Measurements from ENCODE around the gene TMEM88.

TMEM88 gene

DNA sequence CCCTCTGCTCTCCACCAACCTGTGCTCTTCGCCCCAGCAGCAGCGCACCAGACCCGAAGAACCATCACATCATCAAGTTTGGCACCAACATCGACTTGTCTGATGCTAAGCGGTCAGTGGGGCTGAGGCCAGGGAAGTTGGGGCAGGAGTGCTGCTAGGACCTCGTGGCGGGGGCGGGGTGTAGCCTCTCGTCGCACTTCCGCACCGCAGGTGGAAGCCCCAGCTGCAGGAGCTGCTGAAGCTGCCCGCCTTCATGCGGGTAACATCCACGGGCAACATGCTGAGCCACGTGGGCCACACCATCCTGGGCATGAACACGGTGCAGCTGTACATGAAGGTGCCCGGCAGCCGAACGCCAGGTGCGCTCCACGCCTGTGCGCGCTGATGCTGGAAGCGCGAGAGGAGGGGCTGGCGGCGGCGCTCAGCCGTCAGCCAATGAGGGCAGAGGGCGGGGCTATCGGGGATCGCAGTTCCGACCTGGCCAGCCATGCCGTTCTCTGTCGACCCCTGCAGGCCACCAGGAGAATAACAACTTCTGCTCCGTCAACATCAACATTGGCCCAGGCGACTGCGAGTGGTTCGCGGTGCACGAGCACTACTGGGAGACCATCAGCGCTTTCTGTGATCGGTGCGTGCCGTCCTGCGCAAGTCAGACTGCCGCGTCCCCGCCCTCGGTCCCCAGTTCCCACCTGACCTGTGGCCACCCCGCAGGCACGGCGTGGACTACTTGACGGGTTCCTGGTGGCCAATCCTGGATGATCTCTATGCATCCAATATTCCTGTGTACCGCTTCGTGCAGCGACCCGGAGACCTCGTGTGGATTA is 3.2 kb upstream of the TMEM88 start:
- no peaks in the 10 kb centered on the region for H3K27me3 ChIP-seq (ENCODE audit: control insufficient read depth in 1 of 2, insufficient read depth in 2 of 2, low read length in 2 of 2)
- H3K9me3 ChIP-seq (ENCODE audit: control insufficient read depth in 2 of 2, low read length in 2 of 2): no peaks in the 10 kb centered on the region
- peak overlapping the region in 1 of 2 donors; percentile 35 for H3K4me3 ChIP-seq (ENCODE audit: low read length in 2 of 2)
- peak overlapping the region; percentile 31 for H3K27ac ChIP-seq (ENCODE audit: low read length)
- peaks cover 32 to 46% of the 10 kb centered on the region in 2 donors for H3K36me3 ChIP-seq (ENCODE audit: control insufficient read depth in 2 of 2, insufficient read depth in 2 of 2, low read length in 2 of 2)
- H3K4me1 ChIP-seq (ENCODE audit: control insufficient read depth, insufficient read depth, low read length): peaks cover 31% of the 10 kb centered on the region
- H3K9ac ChIP-seq (ENCODE audit: low read length in 2 of 2): no peak overlapping the region

- H3K27ac ChIP-seq (ENCODE audit: low read length): peak overlapping the region; percentile 31
- peaks cover 30 to 41% of the 10 kb centered on the region in 2 donors for H3K36me3 ChIP-seq (ENCODE audit: control insufficient read depth in 2 of 2, insufficient read depth in 2 of 2, low read length in 2 of 2)
- peaks cover 35% of the 10 kb centered on the region for H3K4me1 ChIP-seq (ENCODE audit: control insufficient read depth, insufficient read depth, low read length)
- H3K27me3 ChIP-seq (ENCODE audit: control insufficient read depth in 1 of 2, insufficient read depth in 2 of 2, low read length in 2 of 2): no peaks in the 10 kb centered on the region
- no peak overlapping the region for H3K9ac ChIP-seq (ENCODE audit: low read length in 2 of 2)
- no peaks in the 10 kb centered on the region for H3K9me3 ChIP-seq (ENCODE audit: control insufficient read depth in 2 of 2, low read length in 2 of 2)
- peak overlapping the region in 1 of 2 donors; percentile 35 for H3K4me3 ChIP-seq (ENCODE audit: low read length in 2 of 2)
Measured at GRCh38 chr17:7852262-7852670, 2.6 kb upstream of the TMEM88 start.

DNA sequence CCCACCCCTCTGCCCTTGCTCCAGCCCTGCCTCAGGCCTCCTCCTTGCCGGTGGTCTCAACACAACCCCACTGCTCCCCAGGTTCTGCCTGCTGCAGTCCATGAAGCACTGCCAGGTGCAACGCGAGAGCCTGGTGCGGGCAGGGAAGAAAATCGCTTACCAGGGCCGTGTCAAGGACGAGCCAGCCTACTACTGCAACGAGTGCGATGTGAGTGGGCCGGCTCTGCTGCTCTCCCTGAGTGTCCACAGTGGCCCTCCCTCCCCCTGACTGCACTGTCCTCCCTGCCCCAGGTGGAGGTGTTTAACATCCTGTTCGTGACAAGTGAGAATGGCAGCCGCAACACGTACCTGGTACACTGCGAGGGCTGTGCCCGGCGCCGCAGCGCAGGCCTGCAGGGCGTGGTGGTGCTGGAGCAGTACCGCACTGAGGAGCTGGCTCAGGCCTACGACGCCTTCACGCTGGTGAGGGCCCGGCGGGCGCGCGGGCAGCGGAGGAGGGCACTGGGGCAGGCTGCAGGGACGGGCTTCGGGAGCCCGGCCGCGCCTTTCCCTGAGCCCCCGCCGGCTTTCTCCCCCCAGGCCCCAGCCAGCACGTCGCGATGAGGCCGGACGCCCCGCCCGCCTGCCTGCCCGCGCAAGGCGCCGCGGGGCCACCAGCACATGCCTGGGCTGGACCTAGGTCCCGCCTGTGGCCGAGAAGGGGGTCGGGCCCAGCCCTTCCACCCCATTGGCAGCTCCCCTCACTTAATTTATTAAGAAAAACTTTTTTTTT is 1.8 kb upstream of the TMEM88 start:
- Histone ChIP-seq H3K36me3 (ENCODE audit: control insufficient read depth in 2 of 2, insufficient read depth in 2 of 2, low read length in 2 of 2) (peaks cover 28 to 37% of the 10 kb centered on the region in 2 donors), H3K9me3 (ENCODE audit: control insufficient read depth in 2 of 2, low read length in 2 of 2) (no peaks in the 10 kb centered on the region), H3K4me1 (ENCODE audit: control insufficient read depth, insufficient read depth, low read length) (peaks cover 38% of the 10 kb centered on the region), H3K4me3 (ENCODE audit: low read length in 2 of 2) (no peak overlapping the region), H3K27ac (ENCODE audit: low read length) (no peak overlapping the region), H3K27me3 (ENCODE audit: control insufficient read depth in 1 of 2, insufficient read depth in 2 of 2, low read length in 2 of 2) (no peaks in the 10 kb centered on the region), H3K9ac (ENCODE audit: low read length in 2 of 2) (no peak overlapping the region)

GRCh38 chr17:7853691-7854038 is 1.2 kb upstream of the TMEM88 start:
- Histone ChIP-seq H3K4me3 (ENCODE audit: low read length in 2 of 2) (no peak overlapping the region), H3K36me3 (ENCODE audit: control insufficient read depth in 2 of 2, insufficient read depth in 2 of 2, low read length in 2 of 2) (peaks cover 27 to 37% of the 10 kb centered on the region in 2 donors), H3K27ac (ENCODE audit: low read length) (no peak overlapping the region)

DNA sequence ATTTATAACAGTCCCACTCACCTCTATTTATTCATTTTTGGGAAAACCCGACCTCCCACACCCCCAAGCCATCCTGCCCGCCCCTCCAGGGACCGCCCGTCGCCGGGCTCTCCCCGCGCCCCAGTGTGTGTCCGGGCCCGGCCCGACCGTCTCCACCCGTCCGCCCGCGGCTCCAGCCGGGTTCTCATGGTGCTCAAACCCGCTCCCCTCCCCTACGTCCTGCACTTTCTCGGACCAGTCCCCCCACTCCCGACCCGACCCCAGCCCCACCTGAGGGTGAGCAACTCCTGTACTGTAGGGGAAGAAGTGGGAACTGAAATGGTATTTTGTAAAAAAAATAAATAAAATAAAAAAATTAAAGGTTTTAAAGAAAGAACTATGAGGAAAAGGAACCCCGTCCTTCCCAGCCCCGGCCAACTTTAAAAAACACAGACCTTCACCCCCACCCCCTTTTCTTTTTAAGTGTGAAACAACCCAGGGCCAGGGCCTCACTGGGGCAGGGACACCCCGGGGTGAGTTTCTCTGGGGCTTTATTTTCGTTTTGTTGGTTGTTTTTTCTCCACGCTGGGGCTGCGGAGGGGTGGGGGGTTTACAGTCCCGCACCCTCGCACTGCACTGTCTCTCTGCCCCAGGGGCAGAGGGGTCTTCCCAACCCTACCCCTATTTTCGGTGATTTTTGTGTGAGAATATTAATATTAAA is 638 bp upstream of the TMEM88 start:
- Histone ChIP-seq H3K9me3 (ENCODE audit: control insufficient read depth in 2 of 2, low read length in 2 of 2) (no peaks in the 10 kb centered on the region), H3K36me3 (ENCODE audit: control insufficient read depth in 2 of 2, insufficient read depth in 2 of 2, low read length in 2 of 2) (peaks cover 25 to 35% of the 10 kb centered on the region in 2 donors), H3K27me3 (ENCODE audit: control insufficient read depth in 1 of 2, insufficient read depth in 2 of 2, low read length in 2 of 2) (no peaks in the 10 kb centered on the region), H3K9ac (ENCODE audit: low read length in 2 of 2) (no peak overlapping the region), H3K4me3 (ENCODE audit: low read length in 2 of 2) (peak overlapping the region in 1 of 2 donors; percentile 8), H3K27ac (ENCODE audit: low read length) (no peak overlapping the region), H3K4me1 (ENCODE audit: control insufficient read depth, insufficient read depth, low read length) (peaks cover 49% of the 10 kb centered on the region)

More at GRCh38 chr17:7853691-7854038, 1.2 kb upstream of the TMEM88 start:
- H3K9me3 ChIP-seq (ENCODE audit: control insufficient read depth in 2 of 2, low read length in 2 of 2): no peaks in the 10 kb centered on the region
- H3K4me1 ChIP-seq (ENCODE audit: control insufficient read depth, insufficient read depth, low read length): peaks cover 44% of the 10 kb centered on the region
- no peak overlapping the region for H3K9ac ChIP-seq (ENCODE audit: low read length in 2 of 2)
- H3K27me3 ChIP-seq (ENCODE audit: control insufficient read depth in 1 of 2, insufficient read depth in 2 of 2, low read length in 2 of 2): no peaks in the 10 kb centered on the region

GRCh38 chr17:7855660-7856010 is 769 bp downstream of the TMEM88 start:
- Histone ChIP-seq H3K9ac (ENCODE audit: low read length in 2 of 2) (no peak overlapping the region), H3K4me3 (ENCODE audit: low read length in 2 of 2) (peak overlapping the region in 1 of 2 donors; percentile 97), H3K36me3 (ENCODE audit: control insufficient read depth in 2 of 2, insufficient read depth in 2 of 2, low read length in 2 of 2) (peaks cover 17 to 27% of the 10 kb centered on the region in 2 donors), H3K9me3 (ENCODE audit: control insufficient read depth in 2 of 2, low read length in 2 of 2) (no peaks in the 10 kb centered on the region), H3K4me1 (ENCODE audit: control insufficient read depth, insufficient read depth, low read length) (peaks cover 49% of the 10 kb centered on the region), H3K27me3 (ENCODE audit: control insufficient read depth in 1 of 2, insufficient read depth in 2 of 2, low read length in 2 of 2) (no peaks in the 10 kb centered on the region), H3K27ac (ENCODE audit: low read length) (peak overlapping the region; percentile 89)

DNA sequence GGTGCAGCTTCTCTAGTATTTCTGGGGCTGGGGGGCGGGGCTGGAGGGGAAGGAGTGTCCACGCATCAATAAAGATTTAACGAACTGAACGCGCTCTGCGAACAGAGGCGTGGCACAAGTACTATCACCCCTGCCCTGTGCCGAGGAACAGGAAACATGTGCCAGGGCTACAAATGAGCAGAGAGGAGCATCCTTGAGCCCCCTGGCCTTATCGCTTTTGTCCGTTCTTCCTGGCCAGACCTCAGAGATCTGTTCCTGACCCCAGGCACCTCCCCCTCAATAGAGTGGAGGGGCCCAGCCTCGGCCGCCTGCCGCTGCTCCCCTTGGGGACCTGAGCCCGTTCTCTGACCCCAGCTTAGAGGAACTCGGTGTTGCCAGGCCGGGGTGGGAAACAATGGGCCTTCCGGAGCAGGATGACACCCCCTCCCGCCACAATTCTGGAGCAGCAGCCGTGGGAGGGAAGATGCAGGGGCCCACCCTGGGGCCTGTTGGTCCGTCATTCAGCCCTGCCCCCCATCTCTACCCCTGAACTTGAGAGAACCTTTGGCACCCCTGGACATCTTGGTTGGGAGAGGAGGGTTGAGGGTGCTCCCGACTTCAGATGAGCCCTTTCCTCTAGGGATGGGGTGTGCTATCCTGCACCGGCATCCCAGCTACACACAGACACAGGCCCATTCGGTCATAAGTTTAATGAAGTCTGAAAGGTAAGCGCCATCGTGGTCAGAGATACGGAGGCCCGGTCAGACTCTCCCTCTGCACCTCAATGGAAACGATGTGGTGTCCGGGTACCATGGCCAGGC is 1.3 kb downstream of the TMEM88 start:
- Histone ChIP-seq H3K4me1 (ENCODE audit: control insufficient read depth, insufficient read depth, low read length) (peaks cover 46% of the 10 kb centered on the region), H3K36me3 (ENCODE audit: control insufficient read depth in 2 of 2, insufficient read depth in 2 of 2, low read length in 2 of 2) (peaks cover 13 to 21% of the 10 kb centered on the region in 2 donors)

DNA sequence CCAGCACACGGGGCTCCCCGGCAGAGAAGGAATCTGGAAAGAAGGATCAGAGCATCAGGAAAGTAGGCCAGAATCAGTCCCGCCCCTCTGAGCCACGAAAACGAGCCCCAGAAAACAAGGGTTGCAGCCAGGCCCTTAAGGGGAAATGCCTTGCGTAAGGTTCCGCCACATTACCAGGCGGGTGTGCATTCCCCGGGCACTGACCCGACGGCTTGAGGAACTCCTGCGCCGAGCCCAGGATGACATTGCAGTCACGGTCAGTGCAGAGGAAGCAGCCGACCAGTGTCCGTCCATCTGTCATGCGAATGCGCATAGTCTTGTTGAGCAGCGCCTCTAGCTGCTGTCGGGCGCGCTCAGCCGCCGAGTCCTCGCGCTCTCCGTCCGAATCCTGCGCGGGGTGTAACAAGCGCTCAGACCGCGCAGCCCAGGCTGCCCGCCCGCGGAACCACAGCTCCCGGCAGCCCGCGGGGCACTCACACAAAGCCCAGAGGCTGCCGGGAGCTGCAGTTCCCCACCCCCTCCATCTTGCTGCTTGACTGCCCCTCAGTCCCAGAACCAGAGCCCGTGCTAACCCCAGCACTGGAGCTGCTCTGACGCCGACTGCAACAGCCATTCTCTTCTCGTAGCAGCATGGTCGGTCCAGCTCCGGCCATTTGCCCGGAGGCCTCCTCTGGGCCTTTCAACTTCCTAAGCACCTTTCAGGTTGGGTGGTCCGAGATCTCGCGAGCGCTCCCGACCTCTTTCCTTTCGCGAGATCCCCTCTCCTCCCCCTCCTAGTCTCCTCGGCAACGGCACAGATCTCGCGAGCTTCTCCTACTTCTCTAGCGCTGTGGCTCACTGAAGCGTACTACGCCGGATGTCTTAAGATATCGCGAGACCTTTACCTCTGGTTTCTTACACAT is 2.2 kb downstream of the TMEM88 start, which contains the start of gene NAA38:
TSS of gene NAA38 (minus strand) at position 749 of the 902 bp plus-strand sequence. CDS start at position 653, 96 bp downstream.
- H3K4me3 ChIP-seq (ENCODE audit: low read length in 2 of 2): peak within 1 kb of the TSS; percentile 77 to 97
- H3K27me3 ChIP-seq (ENCODE audit: control insufficient read depth in 1 of 2, insufficient read depth in 2 of 2, low read length in 2 of 2): no peaks in the 10 kb centered on the region
- peaks cover 13 to 15% of the 10 kb centered on the region in 2 donors for H3K36me3 ChIP-seq (ENCODE audit: control insufficient read depth in 2 of 2, insufficient read depth in 2 of 2, low read length in 2 of 2)
- H3K4me1 ChIP-seq (ENCODE audit: control insufficient read depth, insufficient read depth, low read length): peaks cover 39% of the 10 kb centered on the region
- peak within 1 kb of the TSS; percentile 89 for H3K27ac ChIP-seq (ENCODE audit: low read length)
- peak within 1 kb of the TSS; percentile 68 to 93 for H3K9ac ChIP-seq (ENCODE audit: low read length in 2 of 2)
- no peaks in the 10 kb centered on the region for H3K9me3 ChIP-seq (ENCODE audit: control insufficient read depth in 2 of 2, low read length in 2 of 2)

More for the DNA sequence above, 1.3 kb downstream of the TMEM88 start:
- Histone ChIP-seq H3K4me3 (ENCODE audit: low read length in 2 of 2) (peak overlapping the region; percentile 77 to 97), H3K9ac (ENCODE audit: low read length in 2 of 2) (peak overlapping the region; percentile 68 to 80), H3K9me3 (ENCODE audit: control insufficient read depth in 2 of 2, low read length in 2 of 2) (no peaks in the 10 kb centered on the region), H3K27me3 (ENCODE audit: control insufficient read depth in 1 of 2, insufficient read depth in 2 of 2, low read length in 2 of 2) (no peaks in the 10 kb centered on the region), H3K27ac (ENCODE audit: low read length) (peak overlapping the region; percentile 89)

GRCh38 chr17:7857713-7858521 is 3.1 kb downstream of the TMEM88 start, which contains the start of gene CYB5D1:
Gene CYB5D1 (plus strand): TSS chr17:7858003. CDS start chr17:7858135, 132 bp downstream.
- Histone ChIP-seq H3K9me3 (ENCODE audit: control insufficient read depth in 2 of 2, low read length in 2 of 2) (no peaks in the 10 kb centered on the region), H3K27ac (ENCODE audit: low read length) (peak within 1 kb of the TSS; percentile 89), H3K36me3 (ENCODE audit: control insufficient read depth in 2 of 2, insufficient read depth in 2 of 2, low read length in 2 of 2) (peaks cover 7 to 9% of the 10 kb centered on the region in 2 donors), H3K4me3 (ENCODE audit: low read length in 2 of 2) (peak within 1 kb of the TSS; percentile 77 to 97), H3K4me1 (ENCODE audit: control insufficient read depth, insufficient read depth, low read length) (peaks cover 36% of the 10 kb centered on the region), H3K27me3 (ENCODE audit: control insufficient read depth in 1 of 2, insufficient read depth in 2 of 2, low read length in 2 of 2) (no peaks in the 10 kb centered on the region), H3K9ac (ENCODE audit: low read length in 2 of 2) (peak within 1 kb of the TSS; percentile 68 to 93)

Measured in stomach smooth muscle (tissue), 2 donors.